Body of pancreas (tissue), 4 donors: Measurements from ENCODE around the gene BRF1.

Experiments
- CTCF ChIP-seq, 7 experiments: fragments of 450-650 bp in 4 of 7; fragments of 200-600 bp in 3 of 7; sonication (generic) in 3 of 7; IDR thresholded peaks; one replicate each; pipeline ENCODE4 v1.5.1; 2016 to 2019; ENCODE audit warnings: antibody characterized with exemption in 7 of 7
- POLR2A ChIP-seq, 3 donors: fragments of 450-650 bp; IDR thresholded peaks; one replicate each; pipeline ENCODE4 v1.6.1; 2016; ENCODE audit warnings: antibody characterized with exemption in 3 of 3, mild to moderate bottlenecking in 2 of 3

- TF ChIP-seq CTCF (IDR thresholded peaks at IDR 0.05) (no peak), POLR2A (IDR thresholded peaks at IDR 0.05) (no peak)
These were observed 141.5 kb downstream of the BRF1 start for GRCh38 chr14:105159344-105159743.
